ENCODE data around the gene CHTF18.

GRCh38 chr16:760545-761343 is 27.7 kb upstream of the CHTF18 start, which contains the start of gene MSLN:
- TF ChIP-seq EZH2 (IDR thresholded peaks at IDR 0.05; ENCODE audit: borderline replicate concordance, control insufficient read depth, low read depth, low read length) = no peak
- no peak for TF ChIP-seq POLR2AphosphoS5 (IDR thresholded peaks at IDR 0.05; ENCODE audit: low read length)
- TF ChIP-seq CTCF (IDR thresholded peaks at IDR 0.05 in 2 of 3, conservative IDR thresholded peaks at IDR 0.05 in 1 of 3; ENCODE audit: control insufficient read depth in 2 of 3, extremely low read depth in 1 of 3, insufficient read depth in 1 of 3, low read depth in 3 of 3, low read length in 3 of 3) = no peak
- TF ChIP-seq NR2F1 (conservative IDR thresholded peaks at IDR 0.05) = no peak
- no peak for TF ChIP-seq USF2 (IDR thresholded peaks at IDR 0.05; ENCODE audit: borderline replicate concordance, low read depth, low read length)
- TF ChIP-seq, protein P1, sequence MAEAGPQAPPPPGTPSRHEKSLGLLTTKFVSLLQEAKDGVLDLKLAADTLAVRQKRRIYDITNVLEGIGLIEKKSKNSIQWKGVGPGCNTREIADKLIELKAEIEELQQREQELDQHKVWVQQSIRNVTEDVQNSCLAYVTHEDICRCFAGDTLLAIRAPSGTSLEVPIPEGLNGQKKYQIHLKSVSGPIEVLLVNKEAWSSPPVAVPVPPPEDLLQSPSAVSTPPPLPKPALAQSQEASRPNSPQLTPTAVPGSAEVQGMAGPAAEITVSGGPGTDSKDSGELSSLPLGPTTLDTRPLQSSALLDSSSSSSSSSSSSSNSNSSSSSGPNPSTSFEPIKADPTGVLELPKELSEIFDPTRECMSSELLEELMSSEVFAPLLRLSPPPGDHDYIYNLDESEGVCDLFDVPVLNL (IDR thresholded peaks at IDR 0.05; ENCODE audit: low read depth, low read length) = no peak
- TF ChIP-seq, protein P2, sequence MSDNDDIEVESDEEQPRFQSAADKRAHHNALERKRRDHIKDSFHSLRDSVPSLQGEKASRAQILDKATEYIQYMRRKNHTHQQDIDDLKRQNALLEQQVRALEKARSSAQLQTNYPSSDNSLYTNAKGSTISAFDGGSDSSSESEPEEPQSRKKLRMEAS (IDR thresholded peaks at IDR 0.05; ENCODE audit: low read depth, low read length) = no peak
- no peak for TF ChIP-seq POLR2AphosphoS2 (IDR thresholded peaks at IDR 0.05; ENCODE audit: low read depth, low read length)
- no peak for TF ChIP-seq HDAC2 (IDR thresholded peaks at IDR 0.05)
- TF ChIP-seq SMAD1 (IDR thresholded peaks at IDR 0.05; ENCODE audit: low read depth, partially characterized antibody) = no peak
- no peak for TF ChIP-seq GATAD2B (conservative IDR thresholded peaks at IDR 0.05; ENCODE audit: low read depth)
- TF ChIP-seq TCF12 (IDR thresholded peaks at IDR 0.05; ENCODE audit: low read depth, low read length) = no peak

Measured in GM12878 (cell line).